ENCODE data around the gene GSTK1. TPM values are rescaled to one million over a fixed set of nuclear protein-coding genes. Genes with fewer than 3 reads are reported as not detected.

GSTK1 gene
- total and polyA plus RNA-seq, 9 of the 15 experiments (the other 6 are each of a cell fraction or from before 2014, with no cell fraction given) = 155 to 441 (median 233) TPM

GRCh38 chr7:143223784-143224183, 39.5 kb upstream of the GSTK1 start:
- in situ Hi-C loops (cut with MboI) = loop anchor here (5.0 to 10.0 kb wide), 2 partner anchors 366 to 599 kb away; partner anchors contain the start of gene EPHB6
- Histone ChIP-seq H3K9me1 (ENCODE audit: control insufficient read depth, insufficient read depth, low read length) (no peaks in the 10 kb centered on the region), H3K27ac (ENCODE audit: extremely low read depth, low read depth, low read length) (no peak overlapping the region), H3K27me3 (ENCODE audit: control insufficient read depth in 2 of 2, insufficient read depth in 2 of 2, low read length in 2 of 2) (peaks cover 28 to 38% of the 10 kb centered on the region in 2 experiments; a peak in 4 of 5 replicates), H3K9ac (ENCODE audit: insufficient read depth in 1 of 2, low read depth in 2 of 2, low read length in 2 of 2) (no peak overlapping the region), H3K4me1 (replicated peaks in 1 of 2; ENCODE audit: control insufficient read depth in 2 of 2, insufficient read depth in 2 of 2, low read length in 2 of 2) (no peaks in the 10 kb centered on the region), H2AFZ (ENCODE audit: low read depth, low read length) (no peak overlapping the region), H3K9me3 (replicated peaks; ENCODE audit: control insufficient read depth, insufficient read depth, low read depth, low read length) (no peaks in the 10 kb centered on the region), H3K4me2 (ENCODE audit: insufficient read depth, low read length) (no peak overlapping the region), H3K79me2 (ENCODE audit: control insufficient read depth, insufficient read depth, low read length) (no peaks in the 10 kb centered on the region), H3K4me3 (no peak overlapping the region), H4K20me1 (replicated peaks; ENCODE audit: control insufficient read depth, insufficient read depth, low read length) (no peaks in the 10 kb centered on the region), H3K36me3 (ENCODE audit: control insufficient read depth, insufficient read depth, low read length) (no peaks in the 10 kb centered on the region)
- FAIRE-seq = no peak
- no peak for ATAC-seq
- BruUV-seq (replicated peaks) = no TSS peak
- 0% methylated on average over 4 of the region's 4 CpGs for WGBS (ENCODE audit: insufficient coverage, low coverage, missing lambda C conversion rate)
- no peak for DNase-seq (ENCODE audit: extremely low read depth in 1 of 4, low spot score in 3 of 4)
- ChIA-PET CTCF (ENCODE audit: low intra/inter-chr PET ratio) (no interaction called here), POLR2A (interaction anchor here (0.6 kb wide), 1 partner anchor 229 kb away, joined by 3 read pairs; no protein-coding TSS in a partner anchor)
- intact Hi-C loops (cut with micrococcal nuclease) = no loop called here
- no peak for TF ChIP-seq MGA (IDR thresholded peaks at IDR 0.05)
- no peak for TF ChIP-seq E2F4 (CRISPR knock-in tag; IDR thresholded peaks at IDR 0.05; ENCODE audit: low read depth)
- no peak for TF ChIP-seq ZBED1 (IDR thresholded peaks at IDR 0.05)
- TF ChIP-seq MEF2D (tag; conservative IDR thresholded peaks at IDR 0.05; ENCODE audit: low read depth) = no peak
- TF ChIP-seq ZNF589 (CRISPR knock-in tag; IDR thresholded peaks at IDR 0.05; ENCODE audit: low read depth) = no peak
- no peak for TF ChIP-seq PRPF4 (IDR thresholded peaks at IDR 0.05; ENCODE audit: insufficient read depth, low read depth, low read length, poor library complexity, severe bottlenecking)
- TF ChIP-seq CEBPG (CRISPR knock-in tag; IDR thresholded peaks at IDR 0.05) = no peak
- TF ChIP-seq CEBPG (tag; conservative IDR thresholded peaks at IDR 0.05 in 1 of 2, IDR thresholded peaks at IDR 0.05 in 1 of 2) = no peak
- TF ChIP-seq NFXL1 (CRISPR knock-in tag; IDR thresholded peaks at IDR 0.05) = no peak
- no peak for TF ChIP-seq COPS2 (conservative IDR thresholded peaks at IDR 0.05)
- no peak for TF ChIP-seq ZNF707 (CRISPR knock-in tag; conservative IDR thresholded peaks at IDR 0.05)

Measured in K562 (cell line).